AG09319 (cell line): ENCODE data around the gene NSUN4.
"Not testable (repeated sequence)": the region's sequence is repeated elsewhere in the genome, so short reads cannot be mapped to it uniquely, and the experiment has no call there.

Experiments used
- DNase-seq: peaks from one replicate; pipeline ENCODE4 v3.0.0-alpha.2; 2010; ENCODE audit warnings: low read depth; ENCODE audit errors: extremely low read depth
- TF ChIP-seq, protein P1 (sequence below): IDR thresholded peaks from 2 replicates; pipeline ENCODE4 v1.5.1; 2011; ENCODE audit warnings: low read depth, mild to moderate bottlenecking, inconsistent platforms, low read length, moderate library complexity

Gene NSUN4

DNA sequence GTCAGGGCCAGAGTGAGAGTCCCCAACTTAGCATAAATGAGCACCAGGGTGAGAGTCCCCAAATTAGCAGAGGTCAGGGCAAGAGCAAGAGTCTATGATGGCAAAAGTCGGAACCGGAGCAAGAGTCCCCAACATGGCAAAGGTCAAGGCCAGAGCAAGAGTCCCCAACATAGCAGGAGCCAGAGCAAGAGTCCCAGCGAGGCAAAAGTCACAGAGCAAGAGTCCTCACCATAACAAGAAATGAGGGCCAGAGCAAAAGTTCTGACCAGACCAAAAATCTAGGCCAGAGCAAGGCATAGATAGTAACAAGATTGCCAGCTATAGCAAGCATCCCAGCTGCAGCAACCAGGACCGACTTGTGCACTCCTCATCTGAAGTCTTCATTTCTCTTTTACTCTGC lies 3.1 kb downstream of the NSUN4 start:
- DNase-seq: no peak
- TF ChIP-seq, protein P1, sequence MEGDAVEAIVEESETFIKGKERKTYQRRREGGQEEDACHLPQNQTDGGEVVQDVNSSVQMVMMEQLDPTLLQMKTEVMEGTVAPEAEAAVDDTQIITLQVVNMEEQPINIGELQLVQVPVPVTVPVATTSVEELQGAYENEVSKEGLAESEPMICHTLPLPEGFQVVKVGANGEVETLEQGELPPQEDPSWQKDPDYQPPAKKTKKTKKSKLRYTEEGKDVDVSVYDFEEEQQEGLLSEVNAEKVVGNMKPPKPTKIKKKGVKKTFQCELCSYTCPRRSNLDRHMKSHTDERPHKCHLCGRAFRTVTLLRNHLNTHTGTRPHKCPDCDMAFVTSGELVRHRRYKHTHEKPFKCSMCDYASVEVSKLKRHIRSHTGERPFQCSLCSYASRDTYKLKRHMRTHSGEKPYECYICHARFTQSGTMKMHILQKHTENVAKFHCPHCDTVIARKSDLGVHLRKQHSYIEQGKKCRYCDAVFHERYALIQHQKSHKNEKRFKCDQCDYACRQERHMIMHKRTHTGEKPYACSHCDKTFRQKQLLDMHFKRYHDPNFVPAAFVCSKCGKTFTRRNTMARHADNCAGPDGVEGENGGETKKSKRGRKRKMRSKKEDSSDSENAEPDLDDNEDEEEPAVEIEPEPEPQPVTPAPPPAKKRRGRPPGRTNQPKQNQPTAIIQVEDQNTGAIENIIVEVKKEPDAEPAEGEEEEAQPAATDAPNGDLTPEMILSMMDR: no peak

DNA sequence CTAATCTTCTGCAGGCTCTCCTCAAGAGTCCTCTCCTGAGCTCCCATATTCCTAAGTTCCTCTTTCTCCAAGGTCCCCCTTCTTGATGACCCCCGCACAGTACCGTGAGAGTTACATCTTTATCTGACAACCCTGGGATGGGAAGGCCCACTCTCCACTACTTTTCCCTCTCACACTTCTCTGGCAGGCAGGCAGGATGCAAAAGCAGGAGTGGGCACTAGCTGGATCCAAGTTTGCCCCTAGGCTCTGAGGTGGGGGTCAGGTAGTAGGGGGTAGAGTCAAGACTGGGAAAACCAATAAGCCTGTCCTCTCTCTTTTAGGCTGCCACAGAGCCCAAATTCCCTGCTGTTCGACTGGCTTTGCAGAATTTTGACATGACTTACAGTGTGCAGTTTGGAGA lies 3.9 kb downstream of the NSUN4 start:
- TF ChIP-seq, protein P1: no peak
- DNase-seq: no peak

DNA sequence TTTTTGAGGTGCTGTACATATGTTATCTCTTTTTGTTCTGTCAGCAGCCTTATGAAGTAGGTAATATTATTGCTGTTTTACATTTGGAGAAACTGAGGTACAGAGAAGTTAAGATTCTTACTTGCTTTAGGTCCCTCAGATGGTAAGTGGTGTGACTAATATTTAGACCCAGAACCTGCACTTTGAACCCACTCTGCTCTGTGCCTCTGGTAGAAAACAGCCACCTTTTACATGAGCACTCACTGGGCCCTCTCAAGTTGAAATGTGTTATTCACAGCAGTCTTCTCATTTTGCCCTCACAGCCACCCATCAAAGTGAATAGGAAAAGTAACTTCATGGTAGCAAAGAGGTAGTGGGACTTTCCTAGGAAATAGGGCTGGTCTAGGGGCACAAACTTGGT lies 4.7 kb downstream of the NSUN4 start:
- DNase-seq: no peak

DNA sequence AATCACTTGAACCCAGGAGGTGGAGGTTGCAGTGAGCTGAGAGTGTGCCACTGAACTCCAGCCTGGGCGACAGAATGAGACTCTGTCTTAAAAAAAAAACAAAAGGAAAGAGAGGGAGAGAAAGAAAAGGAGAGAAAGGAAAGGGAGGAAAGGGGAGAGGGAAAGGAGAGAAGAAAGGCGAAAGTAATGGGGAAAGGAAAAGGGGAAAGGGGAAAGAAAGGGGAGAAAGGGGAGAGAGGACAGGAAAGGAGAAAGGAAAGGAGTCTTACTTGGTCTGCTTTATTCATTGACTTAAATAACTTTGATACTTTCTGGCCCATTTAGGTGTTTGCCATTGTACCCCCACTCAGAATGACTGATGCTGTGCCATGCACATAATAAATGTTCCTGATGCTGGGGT lies 11.8 kb downstream of the NSUN4 start:
- no peak for DNase-seq

More for the DNA sequence above, 4.7 kb downstream of the NSUN4 start:
- TF ChIP-seq, protein P1: no peak

DNA sequence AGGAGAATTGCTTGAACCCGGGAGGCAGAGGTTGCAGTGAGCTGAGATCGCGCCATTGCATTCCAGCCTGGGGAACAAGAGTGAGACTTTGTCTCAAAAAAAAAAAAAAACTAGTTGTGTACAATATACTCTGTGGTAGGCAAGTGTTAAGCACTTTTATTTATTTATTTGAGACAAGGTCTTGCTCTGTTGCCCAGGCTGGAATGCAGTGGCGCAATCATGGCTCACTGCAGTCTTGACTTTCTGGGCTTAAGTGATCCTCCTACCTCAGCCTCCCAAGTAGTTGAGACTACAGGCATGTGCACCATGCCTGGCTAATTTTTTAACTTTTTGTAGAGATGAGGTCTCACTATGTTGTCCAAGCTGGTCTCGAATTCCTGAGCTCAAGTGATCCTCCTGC lies 15.3 kb downstream of the NSUN4 start:
- not testable (repeated sequence) for DNase-seq

More for the DNA sequence above, 11.8 kb downstream of the NSUN4 start:
- TF ChIP-seq, protein P1: no peak

DNA sequence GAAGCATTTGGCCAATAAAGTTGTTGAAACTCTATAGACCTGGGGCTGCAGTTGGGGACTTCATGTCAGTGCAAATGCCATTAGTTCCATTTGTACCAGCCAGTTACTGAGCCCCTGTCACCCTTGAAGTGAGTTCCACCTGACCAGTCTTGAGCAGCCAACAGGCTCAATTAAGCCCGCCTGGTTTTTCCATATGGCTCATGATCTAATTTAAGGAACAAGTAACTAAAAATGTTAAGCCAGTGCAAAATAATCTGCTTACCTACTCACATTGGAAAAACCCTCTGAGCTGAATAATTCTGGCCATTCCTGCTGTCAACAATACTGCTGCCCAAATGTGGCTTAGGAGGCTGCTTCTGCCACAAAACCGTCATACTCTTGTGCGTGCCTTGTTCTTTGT lies 21.6 kb downstream of the NSUN4 start:
- TF ChIP-seq, protein P1: no peak
- DNase-seq: no peak

DNA sequence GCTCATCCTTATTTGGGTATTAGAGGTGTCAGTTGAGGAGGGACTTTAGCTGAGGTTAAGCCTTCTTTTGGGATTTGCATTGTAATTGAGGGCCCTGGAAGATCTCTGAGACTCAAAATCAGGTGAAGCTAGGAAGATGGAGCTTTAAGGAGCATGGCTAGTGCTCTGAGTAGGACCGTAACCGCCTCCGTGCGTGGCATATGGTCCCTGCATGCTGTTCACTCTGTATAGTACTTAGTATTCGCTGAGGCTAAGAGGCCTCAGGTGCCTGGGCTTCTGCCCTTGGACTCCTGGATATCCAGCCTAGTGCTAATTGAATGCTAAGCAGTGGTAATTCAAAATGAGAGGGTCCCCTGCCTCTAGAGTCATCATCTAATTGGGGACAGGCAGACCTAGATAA lies 22.5 kb downstream of the NSUN4 start:
- DNase-seq: no peak
- TF ChIP-seq, protein P1: no peak

DNA sequence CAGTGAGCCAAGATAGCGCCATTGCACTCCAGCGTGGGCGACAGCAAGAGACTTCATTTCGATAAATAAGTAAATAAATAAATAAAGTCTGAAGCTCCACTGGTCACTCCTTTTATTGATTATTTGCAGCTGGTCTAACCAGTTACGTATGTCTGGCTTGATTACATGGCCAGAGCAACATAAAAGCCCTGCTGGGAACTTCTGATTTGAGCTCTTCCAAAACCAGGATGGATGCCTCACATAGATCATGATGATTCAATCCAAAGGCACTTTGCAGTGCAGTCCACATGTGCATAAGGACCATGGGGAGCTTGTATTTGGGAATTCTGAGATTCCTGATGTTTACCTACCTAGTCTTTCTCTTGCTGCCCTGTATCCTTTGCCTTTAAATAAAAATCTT lies 24.0 kb downstream of the NSUN4 start:
- DNase-seq: peak; percentile 65
- TF ChIP-seq, protein P1: no peak

DNA sequence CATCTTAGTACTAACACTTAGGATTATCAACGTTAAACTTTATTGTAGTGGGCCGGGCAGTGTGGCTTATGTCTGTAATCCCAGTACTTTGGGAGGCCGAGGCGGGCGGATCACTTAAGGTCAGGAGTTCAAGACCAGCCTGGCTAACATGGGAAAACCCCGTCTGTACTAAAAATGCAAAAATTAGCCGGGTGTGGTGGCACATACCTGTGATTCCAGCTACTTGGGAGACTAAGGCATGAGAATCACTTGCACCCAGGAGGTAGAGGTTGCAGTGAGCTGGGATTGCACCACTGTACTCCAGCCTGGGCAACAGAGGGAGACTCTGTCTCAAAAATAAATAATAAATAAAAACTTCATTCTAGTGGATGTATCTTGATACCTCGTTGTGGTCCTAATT lies 25.2 kb downstream of the NSUN4 start:
- not testable (repeated sequence) for DNase-seq
